ENCODE data around the gene UCHL5.

- no peak for TF ChIP-seq CTCF (IDR thresholded peaks at IDR 0.05)
- no peak for TF ChIP-seq ZFX (IDR thresholded peaks at IDR 0.05; ENCODE audit: borderline replicate concordance)
Measured at GRCh38 chr1:193108471-193108870, 49.3 kb upstream of the UCHL5 start.
